Tibial artery (tissue), 4 donors: ENCODE results near the gene ZFAND2B.

Experiments
- DNase-seq, 2 donors: peaks; one replicate each; pipeline ENCODE4 v3.0.0-alpha.2; 2019
- H3K27ac ChIP-seq, 2 donors: fragments of 200-600 bp; sonication (generic) in 1 of 2; 1 replicate in 1 of 2; 2 replicates in 1 of 2; pipeline ENCODE4 v1.5.1; 2018 to 2019; ENCODE audit warnings: mild to moderate bottlenecking in 1 of 2
- H3K27me3 ChIP-seq, 2 donors: fragments of 200-600 bp; sonication (generic) in 1 of 2; one replicate each; pipeline versions ENCODE4 v1.5.1 to v1.6.0; 2016 to 2019
- H3K36me3 ChIP-seq, 3 donors: fragments of 200-600 bp; sonication (generic) in 2 of 3; one replicate each; pipeline ENCODE4 v1.5.1; 2016 to 2019; ENCODE audit warnings: mild to moderate bottlenecking in 2 of 3
- H3K4me1 ChIP-seq, 4 donors: fragments of 200-600 bp; sonication (generic) in 2 of 4; 1 replicate in 3 of 4; 2 replicates in 1 of 4; pipeline ENCODE4 v1.5.1; 2016 to 2019
- H3K4me3 ChIP-seq, 2 donors: fragments of 200-600 bp; sonication (generic) in 1 of 2; 1 replicate in 1 of 2; 2 replicates in 1 of 2; pipeline ENCODE4 v1.5.1; 2018 to 2019; ENCODE audit warnings: mild to moderate bottlenecking in 2 of 2
- H3K9me3 ChIP-seq, 3 donors: fragments of 200-600 bp; sonication (generic) in 1 of 3; one replicate each; pipeline ENCODE4 v1.5.1; 2016 to 2019
- intact Hi-C: fragments of 100-400 bp; cut with DNase I; formaldehyde crosslinking; loops from one replicate; pipeline ENCODE4 v1.15.0; 2023; ENCODE audit warnings: low total_unique reads
- TF ChIP-seq, protein P1 (sequence below), 2 experiments: fragments of 200-600 bp in 1 of 2; fragments of 450-650 bp in 1 of 2; IDR thresholded peaks; one replicate each; pipeline ENCODE4 v1.5.1; 2017 to 2019; ENCODE audit warnings: antibody characterized with exemption in 2 of 2, mild to moderate bottlenecking in 1 of 2, moderate library complexity in 1 of 2

The ZFAND2B gene

DNA sequence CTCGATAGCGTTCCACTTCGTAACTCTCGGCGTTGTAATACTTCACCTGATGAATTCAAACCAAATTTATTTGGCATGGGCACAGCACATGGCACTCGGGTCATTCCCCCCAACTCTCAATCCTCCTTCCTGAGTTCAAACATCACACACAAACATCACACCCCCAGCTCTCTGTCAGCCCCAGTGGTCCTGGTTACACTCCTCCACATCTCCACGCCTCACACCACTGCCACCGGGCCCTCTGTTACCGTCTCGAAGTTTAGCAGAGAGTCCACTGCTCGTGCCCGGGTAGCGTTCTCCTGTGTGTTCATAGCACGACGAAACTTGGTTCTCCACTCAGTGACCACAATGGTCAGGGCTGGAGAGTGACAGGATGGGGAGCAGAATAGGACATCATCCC lies 7.6 kb downstream of the ZFAND2B start:
- peaks cover 48 to 71% (median 51%) of the 10 kb centered on the region in 3 donors for H3K36me3 ChIP-seq
- intact Hi-C loops = no loop called here
- H3K27ac ChIP-seq = no peak overlapping the region
- no peaks in the 10 kb centered on the region for H3K27me3 ChIP-seq
- no peak overlapping the region for H3K4me3 ChIP-seq
- no peak for DNase-seq
- H3K9me3 ChIP-seq = no peaks in the 10 kb centered on the region
- TF ChIP-seq, protein P1, sequence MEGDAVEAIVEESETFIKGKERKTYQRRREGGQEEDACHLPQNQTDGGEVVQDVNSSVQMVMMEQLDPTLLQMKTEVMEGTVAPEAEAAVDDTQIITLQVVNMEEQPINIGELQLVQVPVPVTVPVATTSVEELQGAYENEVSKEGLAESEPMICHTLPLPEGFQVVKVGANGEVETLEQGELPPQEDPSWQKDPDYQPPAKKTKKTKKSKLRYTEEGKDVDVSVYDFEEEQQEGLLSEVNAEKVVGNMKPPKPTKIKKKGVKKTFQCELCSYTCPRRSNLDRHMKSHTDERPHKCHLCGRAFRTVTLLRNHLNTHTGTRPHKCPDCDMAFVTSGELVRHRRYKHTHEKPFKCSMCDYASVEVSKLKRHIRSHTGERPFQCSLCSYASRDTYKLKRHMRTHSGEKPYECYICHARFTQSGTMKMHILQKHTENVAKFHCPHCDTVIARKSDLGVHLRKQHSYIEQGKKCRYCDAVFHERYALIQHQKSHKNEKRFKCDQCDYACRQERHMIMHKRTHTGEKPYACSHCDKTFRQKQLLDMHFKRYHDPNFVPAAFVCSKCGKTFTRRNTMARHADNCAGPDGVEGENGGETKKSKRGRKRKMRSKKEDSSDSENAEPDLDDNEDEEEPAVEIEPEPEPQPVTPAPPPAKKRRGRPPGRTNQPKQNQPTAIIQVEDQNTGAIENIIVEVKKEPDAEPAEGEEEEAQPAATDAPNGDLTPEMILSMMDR (IDR thresholded peaks at IDR 0.05) = no peak
- peaks cover 0 to 26% (median 19%) of the 10 kb centered on the region in 4 donors for H3K4me1 ChIP-seq

DNA sequence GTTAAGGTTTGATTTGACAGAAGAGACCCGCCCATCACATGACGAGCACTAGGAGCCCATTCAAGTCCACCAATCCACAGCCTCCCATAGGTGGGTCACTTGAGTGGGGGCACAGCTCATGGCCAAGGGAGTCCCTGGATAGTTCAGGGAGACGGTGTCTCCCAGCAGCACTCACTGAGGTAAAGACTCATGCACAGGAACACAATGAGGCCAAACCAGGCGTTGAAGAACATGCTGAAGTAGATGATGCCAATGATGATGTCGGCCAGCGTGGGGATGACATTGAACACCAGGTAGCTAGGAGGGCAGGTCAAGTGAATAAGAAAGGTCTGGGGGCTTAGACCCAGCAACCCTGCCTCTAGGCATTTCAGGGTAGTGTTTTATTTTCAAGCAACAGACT lies 8.2 kb downstream of the ZFAND2B start:
- H3K27me3 ChIP-seq = no peaks in the 10 kb centered on the region
- H3K9me3 ChIP-seq = no peaks in the 10 kb centered on the region
- H3K4me3 ChIP-seq = no peak overlapping the region
- TF ChIP-seq, protein P1 (IDR thresholded peaks at IDR 0.05) = no peak
- H3K27ac ChIP-seq = no peak overlapping the region
- intact Hi-C loops = loop anchor here (5.0 kb wide), 1 partner anchor 37 kb away; the partner anchor contains the start of genes CNPPD1 and RETREG2
- peaks cover 5 to 32% (median 26%) of the 10 kb centered on the region in 4 donors for H3K4me1 ChIP-seq
- H3K36me3 ChIP-seq = peaks cover 44 to 67% (median 45%) of the 10 kb centered on the region in 3 donors
- DNase-seq = no peak

DNA sequence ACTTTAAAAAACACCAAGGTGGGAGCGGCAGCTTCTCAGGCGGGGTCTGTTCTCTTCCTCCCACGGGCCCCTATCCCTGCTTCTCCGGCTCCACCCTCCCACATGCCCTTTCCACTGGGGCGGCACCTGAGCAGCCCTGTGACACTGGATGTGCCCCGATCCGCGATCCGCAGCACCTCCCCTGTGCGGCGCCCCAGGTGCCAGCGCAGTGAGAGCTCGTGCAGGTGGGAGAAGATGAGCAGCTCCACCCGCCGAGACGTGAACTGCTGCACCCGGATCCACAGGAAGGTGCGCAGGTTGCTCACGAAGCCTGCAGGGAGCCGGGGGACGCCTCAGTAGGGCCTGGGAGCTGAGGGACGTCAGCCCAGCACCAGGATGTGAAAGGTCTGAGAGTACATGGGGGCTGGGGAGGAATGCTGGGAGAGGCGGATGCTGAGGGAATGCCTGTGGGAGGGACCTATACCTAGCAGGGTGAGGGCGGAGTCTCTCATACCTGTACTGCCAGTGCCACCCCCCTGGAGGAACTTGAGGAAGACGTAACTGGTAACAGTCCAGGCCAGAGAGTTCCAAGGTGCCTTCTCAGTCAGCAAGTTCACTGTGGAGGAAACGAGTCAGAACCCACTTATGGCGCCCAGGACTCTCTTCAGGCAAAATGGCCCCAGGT lies 9.4 kb downstream of the ZFAND2B start:
- H3K27me3 ChIP-seq = no peaks in the 10 kb centered on the region
- no peak overlapping the region for H3K4me3 ChIP-seq
- TF ChIP-seq, protein P1 (IDR thresholded peaks at IDR 0.05) = no peak
- H3K27ac ChIP-seq = peak overlapping the region; percentile 88 to 89
- H3K9me3 ChIP-seq = no peaks in the 10 kb centered on the region
- DNase-seq = no peak
- H3K36me3 ChIP-seq = peaks cover 43 to 67% (median 46%) of the 10 kb centered on the region in 3 donors
- intact Hi-C loops = loop anchor here (5.0 kb wide), 1 partner anchor 39 kb away; the partner anchor contains the start of genes CNPPD1 and RETREG2
- peaks cover 5 to 41% (median 31%) of the 10 kb centered on the region in 4 donors for H3K4me1 ChIP-seq

DNA sequence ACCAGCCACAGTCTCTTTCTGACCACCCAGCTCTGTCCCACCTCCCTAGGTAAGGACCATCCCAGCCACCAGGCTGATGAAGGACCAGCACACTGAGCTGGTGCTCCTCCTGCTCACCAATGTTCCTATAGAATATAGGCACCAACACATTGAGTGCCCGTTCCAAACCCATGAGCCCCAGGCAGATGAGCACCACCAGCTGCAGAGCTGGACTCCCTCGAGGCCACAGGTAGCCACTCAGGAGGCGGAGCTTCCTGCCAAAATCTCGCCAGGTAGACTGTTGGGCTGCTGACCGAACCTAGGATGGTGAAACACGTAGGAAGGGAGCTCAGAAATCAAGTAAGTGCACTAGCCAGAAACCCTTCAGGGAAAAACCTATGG lies 9.9 kb downstream of the ZFAND2B start:
- intact Hi-C loops = loop anchor here (5.0 kb wide), 1 partner anchor 39 kb away; the partner anchor contains the start of genes CNPPD1 and RETREG2
- no peaks in the 10 kb centered on the region for H3K9me3 ChIP-seq
- TF ChIP-seq, protein P1 (IDR thresholded peaks at IDR 0.05) = no peak
- no peak for DNase-seq
- H3K27me3 ChIP-seq = no peaks in the 10 kb centered on the region
- peak overlapping the region; percentile 88 to 89 for H3K27ac ChIP-seq
- peaks cover 47 to 68% (median 52%) of the 10 kb centered on the region in 3 donors for H3K36me3 ChIP-seq
- H3K4me3 ChIP-seq = no peak overlapping the region
- peaks cover 5 to 41% (median 31%) of the 10 kb centered on the region in 4 donors for H3K4me1 ChIP-seq

DNA sequence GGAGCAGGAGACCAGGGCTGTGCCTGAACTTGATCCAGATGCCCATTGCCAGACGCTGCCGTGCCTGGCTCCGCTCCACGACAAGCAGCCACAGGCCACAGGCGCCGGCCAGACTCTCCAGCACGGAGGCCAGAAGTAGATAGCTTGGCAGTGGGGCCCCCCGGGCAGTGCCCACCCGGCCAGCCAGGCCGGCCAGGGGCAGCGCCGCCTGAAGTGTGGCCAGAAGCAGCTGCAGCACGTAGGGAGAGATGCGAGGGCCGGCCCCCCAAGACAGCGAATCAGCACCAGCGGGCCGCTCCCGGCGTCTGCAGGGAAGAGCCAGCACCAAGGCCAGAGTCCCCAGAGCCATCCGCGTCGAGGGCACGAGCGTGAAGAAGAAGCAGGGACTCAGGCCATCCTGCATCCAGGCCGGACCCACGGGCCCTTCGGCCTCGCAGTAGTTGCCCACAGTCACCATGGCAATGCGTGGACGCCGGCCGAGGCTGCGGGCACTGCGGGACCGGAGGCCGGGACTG lies 11.7 kb downstream of the ZFAND2B start:
- DNase-seq = peak; percentile 74 to 94
- Histone ChIP-seq H3K9me3 (no peaks in the 10 kb centered on the region), H3K4me1 (peaks cover 5 to 41% (median 31%) of the 10 kb centered on the region in 4 donors), H3K27me3 (no peaks in the 10 kb centered on the region), H3K4me3 (peak overlapping the region; percentile 55 to 60), H3K36me3 (peaks cover 50 to 68% (median 58%) of the 10 kb centered on the region in 3 donors), H3K27ac (peak overlapping the region; percentile 88 to 89)
- intact Hi-C loops = loop anchor here (1.0 to 5.0 kb wide), 2 partner anchors 12 to 41 kb away; partner anchors contain the start of genes CNPPD1, RETREG2 and ZFAND2B
- TF ChIP-seq, protein P1 (IDR thresholded peaks at IDR 0.05) = no peak
